Neural progenitor cell (in vitro differentiated cells): Measurements from ENCODE around the gene ZNF536.

Source experiments
- CTCF ChIP-seq: fragments of 200-600 bp; sonication (generic); IDR thresholded peaks from 2 replicates; pipeline ENCODE4 v1.5.1; 2017; ENCODE audit warnings: antibody characterized with exemption, mild to moderate bottlenecking
- EZH2 ChIP-seq: fragments of 200-600 bp; sonication (generic); IDR thresholded peaks from 2 replicates; pipeline ENCODE4 v1.6.1; 2017; ENCODE audit warnings: antibody characterized with exemption, mild to moderate bottlenecking, moderate library complexity

- no peak for TF ChIP-seq CTCF
- no peak for TF ChIP-seq EZH2
Measured at GRCh38 chr19:30555791-30556110, 183.6 kb downstream of the ZNF536 start.
